PC-3 (cell line): ENCODE measurements around the gene SYT9. TPM values are rescaled to one million over a fixed set of nuclear protein-coding genes. Genes with fewer than 3 reads are reported as not detected.

Experiments
- ATAC-seq: fragments of 200-7000 bp; cut with Tn5 transposase; 2 replicates; pipeline ENCODE4 v1.9.1; 2020; ENCODE audit warnings: mild to moderate bottlenecking, moderate library complexity
- BruUV-seq: library from RNA; stranded (reverse); fragments of 400-500 nt; replicated peaks from 2 replicates; lab custom pipeline; 2021; lab: Mats Ljungman, UMichigan
- CTCF ChIA-PET: fragments of 300-600 bp; sonication (Branson Sonifier 250); formaldehyde crosslinking; loops from one replicate; lab custom pipeline; 2022; ENCODE audit warnings: antibody characterized with exemption; lab: Charles Lee
- POLR2A ChIA-PET: fragments of 300-600 bp; sonication (Branson Sonifier 250); formaldehyde crosslinking; loops from one replicate; lab custom pipeline; 2022; ENCODE audit warnings: antibody characterized with exemption; ENCODE audit not compliant: unreplicated experiment; lab: Charles Lee
- DNase-seq: peaks from one replicate; pipeline ENCODE4 v3.0.0-alpha.2; 2015
- H2AFZ ChIP-seq: fragments of 300-600 bp; sonication (generic); 2 replicates; pipeline ENCODE4 v1.6.0; 2016; ENCODE audit warnings: antibody characterized with exemption, low read length
- H3F3A ChIP-seq: fragments of 300-600 bp; sonication (generic); one replicate; pipeline ENCODE4 v1.6.0; 2017; ENCODE audit warnings: antibody characterized with exemption, low read length, control low read depth, mild to moderate bottlenecking; ENCODE audit not compliant: unreplicated experiment
- H3K27ac ChIP-seq: fragments of 300-600 bp; sonication (generic); 2 replicates; pipeline ENCODE4 v1.5.1; 2016; ENCODE audit warnings: mild to moderate bottlenecking, low read length
- H3K27me3 ChIP-seq: fragments of 300-600 bp; sonication (generic); 2 replicates; pipeline ENCODE4 v1.6.1; 2016; ENCODE audit warnings: low read length, mixed read lengths
- H3K36me3 ChIP-seq: fragments of 300-600 bp; sonication (generic); 2 replicates; pipeline ENCODE4 v1.6.1; 2016; ENCODE audit warnings: low read depth, mixed run types, low read length, mixed read lengths
- H3K4me1 ChIP-seq: fragments of 300-600 bp; sonication (generic); 2 replicates; pipeline ENCODE4 v1.5.1; 2016; ENCODE audit warnings: low read length; ENCODE audit not compliant: insufficient read depth
- H3K4me2 ChIP-seq: fragments of 300-600 bp; sonication (generic); 2 replicates; pipeline ENCODE4 v1.6.0; 2016; ENCODE audit warnings: low read length
- H3K4me3 ChIP-seq: fragments of 300-600 bp; sonication (generic); 2 replicates; pipeline ENCODE4 v1.5.1; 2016; ENCODE audit warnings: mild to moderate bottlenecking, low read length, mixed read lengths
- H3K79me2 ChIP-seq: fragments of 300-600 bp; sonication (generic); 2 replicates; pipeline ENCODE4 v1.6.1; 2017; ENCODE audit warnings: low read length, mixed read lengths
- H3K9ac ChIP-seq: fragments of 300-600 bp; sonication (generic); 2 replicates; pipeline ENCODE4 v1.6.0; 2016; ENCODE audit warnings: mild to moderate bottlenecking, low read length
- H3K9me2 ChIP-seq: fragments of 300-600 bp; sonication (generic); replicated peaks from 2 replicates; pipeline ENCODE4 v1.6.1; 2016; ENCODE audit warnings: mixed run types, low read length, mixed read lengths
- H3K9me3 ChIP-seq: fragments of 300-600 bp; sonication (generic); 2 replicates; pipeline ENCODE4 v1.6.1; 2016; ENCODE audit warnings: low read length, mixed read lengths
- H4K20me1 ChIP-seq: fragments of 300-600 bp; sonication (generic); 2 replicates; pipeline ENCODE4 v1.6.1; 2016; ENCODE audit warnings: low read length, mixed read lengths
- CTCF ChIP-seq: fragments of 300-600 bp; sonication (generic); conservative IDR thresholded peaks from 2 replicates; pipeline ENCODE4 v1.5.1; 2017; ENCODE audit warnings: antibody characterized with exemption, low read depth, mild to moderate bottlenecking, low read length
- EZH2 ChIP-seq: fragments of 300-600 bp; sonication (generic); IDR thresholded peaks from one replicate; pipeline ENCODE4 v1.6.1; 2017; ENCODE audit warnings: antibody characterized with exemption, mild to moderate bottlenecking, low read length; ENCODE audit not compliant: unreplicated experiment
- EZH2phosphoT487 ChIP-seq: fragments of 300-600 bp; sonication (generic); IDR thresholded peaks from 2 replicates; pipeline ENCODE4 v1.6.1; 2018; ENCODE audit warnings: mild to moderate bottlenecking, antibody characterized with exemption, low read length, borderline replicate concordance
- intact Hi-C: fragments of 100-400 bp; cut with micrococcal nuclease; formaldehyde crosslinking; loops from 2 replicates; pipeline ENCODE4 v1.9.0; 2023
- total RNA-seq: library from RNA; depleted of rRNA; stranded (reverse); fragments of >200 nt; gene quantifications from 2 replicates; pipeline ENCODE4 v1.2.3, GENCODE V29; 2014

The SYT9 gene
- total RNA-seq, 1 experiment from 2014 or later = 6.3 TPM

- Histone ChIP-seq H3K27me3 (no peaks in the 10 kb centered on the region), H3K4me3 (no peak overlapping the region), H3K36me3 (no peaks in the 10 kb centered on the region), H4K20me1 (no peaks in the 10 kb centered on the region), H3K9ac (no peak overlapping the region), H3K4me2 (no peak overlapping the region), H3K4me1 (no peaks in the 10 kb centered on the region), H3K27ac (no peak overlapping the region), H3K79me2 (no peaks in the 10 kb centered on the region), H2AFZ (no peak overlapping the region), H3K9me3 (no peaks in the 10 kb centered on the region), H3F3A (no peaks in the 10 kb centered on the region), H3K9me2 (no peaks in the 10 kb centered on the region)
- BruUV-seq = no TSS peak
- no peak for ATAC-seq
- ChIA-PET POLR2A (no interaction called here), CTCF (no interaction called here)
- intact Hi-C loops = no loop called here
- DNase-seq = no peak
- TF ChIP-seq CTCF = no peak
- TF ChIP-seq EZH2phosphoT487 = no peak
- TF ChIP-seq EZH2 = no peak
These were observed 200.3 kb downstream of the SYT9 start for GRCh38 chr11:7451952-7452494.

DNA sequence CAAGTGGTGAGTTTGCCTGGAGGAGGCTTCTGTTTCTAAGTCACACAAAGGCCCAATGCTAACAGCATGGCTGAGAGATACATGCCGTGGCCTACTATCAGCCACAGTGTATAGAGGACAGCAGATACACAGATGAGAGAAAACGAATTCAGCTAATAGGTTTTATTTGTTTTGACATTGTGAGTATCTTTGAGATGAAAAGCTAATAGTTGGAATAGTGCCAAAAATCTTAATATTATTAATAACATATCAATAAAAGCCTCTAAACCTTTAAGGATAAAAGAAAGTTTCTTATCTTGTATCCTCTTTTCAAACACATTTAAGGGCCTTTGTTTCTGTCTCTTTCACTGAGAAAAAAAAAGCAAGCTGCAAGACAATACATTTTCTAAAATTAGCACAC is 203.2 kb downstream of the SYT9 start:
- Histone ChIP-seq H3K9me3 (no peaks in the 10 kb centered on the region), H3K27me3 (no peaks in the 10 kb centered on the region), H3K27ac (no peak overlapping the region), H2AFZ (no peak overlapping the region), H3K9me2 (no peaks in the 10 kb centered on the region), H3K79me2 (no peaks in the 10 kb centered on the region), H4K20me1 (no peaks in the 10 kb centered on the region), H3F3A (no peaks in the 10 kb centered on the region), H3K36me3 (no peaks in the 10 kb centered on the region), H3K4me3 (no peak overlapping the region), H3K9ac (no peak overlapping the region), H3K4me2 (no peak overlapping the region), H3K4me1 (0 out of 2 replicates have a peak, but pooled peaks cover 3% of the 10 kb centered on the region)
- BruUV-seq = no TSS peak
- CTCF ChIA-PET = no interaction called here
- ATAC-seq (no peak), DNase-seq (no peak)
- POLR2A ChIA-PET = no interaction called here
- no peak for TF ChIP-seq EZH2
- TF ChIP-seq CTCF = no peak
- TF ChIP-seq EZH2phosphoT487 = no peak
- intact Hi-C loops = no loop called here

DNA sequence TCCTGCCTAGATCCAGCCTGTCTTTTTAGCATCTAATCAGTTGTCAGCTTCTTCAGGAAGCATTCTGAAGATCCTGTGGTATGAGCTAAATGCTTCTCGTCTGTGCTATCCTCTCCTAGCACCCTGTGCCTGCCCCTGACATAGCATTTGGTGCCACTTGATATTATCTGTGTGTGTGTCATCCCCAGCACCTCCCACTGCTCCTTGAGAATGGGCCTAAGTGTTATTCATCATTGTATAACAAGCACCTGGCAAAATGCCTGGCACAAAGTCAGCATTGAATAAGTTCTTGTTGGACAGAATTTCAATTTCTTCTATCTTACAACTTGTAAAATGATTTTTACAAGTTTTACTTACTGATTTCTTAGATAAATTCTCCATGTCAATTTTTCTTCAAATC is 205.5 kb downstream of the SYT9 start:
- ChIA-PET CTCF (no interaction called here), POLR2A (no interaction called here)
- peak; percentile 81 for ATAC-seq
- Histone ChIP-seq H3K27me3 (no peaks in the 10 kb centered on the region), H3K4me2 (no peak overlapping the region), H3K27ac (no peak overlapping the region), H3K4me3 (no peak overlapping the region), H3K9me3 (no peaks in the 10 kb centered on the region), H3K9ac (no peak overlapping the region), H3K36me3 (no peaks in the 10 kb centered on the region), H3K4me1 (0 out of 2 replicates have a peak, but pooled peaks cover 3% of the 10 kb centered on the region), H3F3A (no peaks in the 10 kb centered on the region), H3K79me2 (no peaks in the 10 kb centered on the region), H4K20me1 (no peaks in the 10 kb centered on the region), H3K9me2 (no peaks in the 10 kb centered on the region), H2AFZ (no peak overlapping the region)
- DNase-seq = peak; percentile 59
- BruUV-seq = no TSS peak
- TF ChIP-seq EZH2phosphoT487 (no peak), CTCF (no peak), EZH2 (no peak)
- intact Hi-C loops = no loop called here
